Measurements from ENCODE around the gene PEA15.

Gene PEA15

DNA sequence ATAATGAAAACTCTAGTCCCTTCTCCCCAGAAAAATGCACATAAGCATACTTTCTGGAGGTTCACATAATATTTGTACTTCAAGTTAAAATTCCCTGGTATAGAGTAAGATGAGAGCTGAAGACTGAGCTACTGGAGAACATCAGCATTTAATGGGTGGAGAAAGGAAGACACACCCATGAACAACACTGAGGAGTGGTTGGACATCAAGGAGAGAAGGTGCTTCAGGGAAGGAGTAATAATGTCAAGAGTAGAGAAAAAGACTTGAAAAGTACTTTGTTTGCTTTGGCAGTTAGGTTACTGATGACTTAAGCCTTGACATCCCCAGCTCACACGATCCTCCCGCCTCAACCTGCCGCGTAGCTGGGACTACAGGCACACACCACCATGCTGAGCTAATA, 21.9 kb downstream of the PEA15 start:
- no peak for DNase-seq (ENCODE audit: low read depth)
- TF ChIP-seq POLR2A (IDR thresholded peaks at IDR 0.05; ENCODE audit: extremely low read depth, insufficient read length) (no peak), MYC (IDR thresholded peaks at IDR 0.05; ENCODE audit: low read depth, low read length) (no peak)
- TF ChIP-seq, protein P1, sequence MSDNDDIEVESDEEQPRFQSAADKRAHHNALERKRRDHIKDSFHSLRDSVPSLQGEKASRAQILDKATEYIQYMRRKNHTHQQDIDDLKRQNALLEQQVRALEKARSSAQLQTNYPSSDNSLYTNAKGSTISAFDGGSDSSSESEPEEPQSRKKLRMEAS (IDR thresholded peaks at IDR 0.05; ENCODE audit: low read depth, low read length), result no peak
- TF ChIP-seq, protein P2, sequence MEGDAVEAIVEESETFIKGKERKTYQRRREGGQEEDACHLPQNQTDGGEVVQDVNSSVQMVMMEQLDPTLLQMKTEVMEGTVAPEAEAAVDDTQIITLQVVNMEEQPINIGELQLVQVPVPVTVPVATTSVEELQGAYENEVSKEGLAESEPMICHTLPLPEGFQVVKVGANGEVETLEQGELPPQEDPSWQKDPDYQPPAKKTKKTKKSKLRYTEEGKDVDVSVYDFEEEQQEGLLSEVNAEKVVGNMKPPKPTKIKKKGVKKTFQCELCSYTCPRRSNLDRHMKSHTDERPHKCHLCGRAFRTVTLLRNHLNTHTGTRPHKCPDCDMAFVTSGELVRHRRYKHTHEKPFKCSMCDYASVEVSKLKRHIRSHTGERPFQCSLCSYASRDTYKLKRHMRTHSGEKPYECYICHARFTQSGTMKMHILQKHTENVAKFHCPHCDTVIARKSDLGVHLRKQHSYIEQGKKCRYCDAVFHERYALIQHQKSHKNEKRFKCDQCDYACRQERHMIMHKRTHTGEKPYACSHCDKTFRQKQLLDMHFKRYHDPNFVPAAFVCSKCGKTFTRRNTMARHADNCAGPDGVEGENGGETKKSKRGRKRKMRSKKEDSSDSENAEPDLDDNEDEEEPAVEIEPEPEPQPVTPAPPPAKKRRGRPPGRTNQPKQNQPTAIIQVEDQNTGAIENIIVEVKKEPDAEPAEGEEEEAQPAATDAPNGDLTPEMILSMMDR (IDR thresholded peaks at IDR 0.05; ENCODE audit: low read depth, low read length), result no peak
- no peak overlapping the region for H3K4me3 ChIP-seq (ENCODE audit: low read depth, low read length)

DNA sequence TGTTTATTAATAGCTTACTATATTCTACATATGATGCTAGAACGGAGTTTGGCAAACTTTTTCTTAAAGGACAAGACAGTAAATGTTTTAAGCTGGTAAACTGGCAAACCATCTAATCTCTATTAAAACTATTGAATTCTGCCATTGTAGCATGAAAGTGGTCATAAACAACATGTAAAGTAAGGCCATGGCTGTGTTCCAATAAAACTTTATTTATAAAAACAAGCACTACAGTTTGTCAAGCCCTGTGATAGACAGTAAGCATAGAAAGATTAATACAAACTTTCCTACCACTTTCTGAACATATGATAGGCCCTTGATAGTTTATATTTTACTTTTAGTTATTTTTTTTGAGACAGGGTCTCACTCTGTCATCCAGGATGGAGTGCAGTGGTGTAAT, 22.4 kb downstream of the PEA15 start:
- DNase-seq (ENCODE audit: low read depth), result no peak
- no peak overlapping the region for H3K4me3 ChIP-seq (ENCODE audit: low read depth, low read length)
- no peak for TF ChIP-seq POLR2A (IDR thresholded peaks at IDR 0.05; ENCODE audit: extremely low read depth, insufficient read length)
- TF ChIP-seq MYC (IDR thresholded peaks at IDR 0.05; ENCODE audit: low read depth, low read length), result no peak
- TF ChIP-seq, protein P2 (IDR thresholded peaks at IDR 0.05; ENCODE audit: low read depth, low read length), result no peak
- TF ChIP-seq, protein P1 (IDR thresholded peaks at IDR 0.05; ENCODE audit: low read depth, low read length), result no peak

DNA sequence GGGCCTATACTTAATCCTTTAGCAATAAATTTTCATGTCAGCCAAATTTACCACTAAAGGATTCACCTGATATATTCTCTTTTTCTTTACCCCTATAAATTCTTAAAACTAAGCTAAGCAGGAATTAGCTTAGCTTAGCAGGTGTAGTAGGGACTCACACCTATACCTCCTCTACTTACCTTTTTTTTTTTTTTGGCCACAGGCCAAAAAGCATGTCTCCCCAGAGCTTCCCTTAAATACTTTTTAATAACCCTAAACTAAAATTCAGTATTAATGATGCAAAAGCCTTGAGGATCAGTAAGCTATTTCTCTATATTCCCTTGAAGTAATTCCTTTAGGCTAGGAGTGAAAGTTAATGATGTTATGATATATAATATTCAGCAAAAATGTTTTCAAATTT, 23.2 kb downstream of the PEA15 start:
- DNase-seq (ENCODE audit: low read depth), result no peak
- TF ChIP-seq MYC (IDR thresholded peaks at IDR 0.05; ENCODE audit: low read depth, low read length) (no peak), POLR2A (IDR thresholded peaks at IDR 0.05; ENCODE audit: extremely low read depth, insufficient read length) (no peak)
- TF ChIP-seq, protein P1 (IDR thresholded peaks at IDR 0.05; ENCODE audit: low read depth, low read length), result no peak
- TF ChIP-seq, protein P2 (IDR thresholded peaks at IDR 0.05; ENCODE audit: low read depth, low read length), result no peak
- no peak overlapping the region for H3K4me3 ChIP-seq (ENCODE audit: low read depth, low read length)

DNA sequence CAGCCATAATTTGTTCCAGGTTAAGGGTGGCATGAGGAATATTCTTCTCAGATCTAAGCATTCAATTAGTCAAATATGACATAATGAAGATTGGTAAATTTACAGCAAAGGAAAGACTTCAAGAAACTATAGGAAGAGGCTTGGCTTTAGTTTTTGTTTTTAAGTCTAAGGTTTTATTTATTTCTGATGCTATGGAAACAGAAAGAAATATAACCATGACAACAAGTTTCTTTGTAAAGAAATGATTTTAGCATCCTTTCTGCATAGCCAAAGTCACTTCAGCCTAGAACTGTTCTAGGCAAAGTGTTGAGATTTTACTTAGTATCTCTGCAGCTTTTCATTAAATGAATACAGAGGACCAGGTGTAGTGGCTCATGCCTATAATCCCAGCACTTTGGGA, 27.7 kb downstream of the PEA15 start:
- H3K4me3 ChIP-seq (ENCODE audit: low read depth, low read length), result no peak overlapping the region
- no peak for DNase-seq (ENCODE audit: low read depth)
- TF ChIP-seq POLR2A (IDR thresholded peaks at IDR 0.05; ENCODE audit: extremely low read depth, insufficient read length), result no peak
- TF ChIP-seq, protein P2 (IDR thresholded peaks at IDR 0.05; ENCODE audit: low read depth, low read length), result no peak

DNA sequence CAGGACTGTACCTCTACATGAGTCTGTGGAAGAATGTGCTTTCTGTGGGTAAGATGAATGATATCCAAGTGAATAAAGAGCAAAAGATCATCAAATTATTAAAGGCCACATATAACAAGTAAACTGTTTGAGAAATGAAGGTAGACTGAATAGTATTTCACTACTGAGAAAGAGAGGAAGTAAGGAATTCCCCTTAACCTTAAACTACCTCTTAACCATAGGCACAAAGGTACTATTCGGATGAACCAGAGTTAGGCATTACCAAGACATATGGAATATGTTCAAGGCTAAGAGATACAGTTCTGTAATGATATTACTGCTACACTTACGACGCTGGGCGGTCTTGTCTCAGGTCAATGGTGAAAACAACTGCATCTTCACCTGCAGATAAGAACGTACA, 31.6 kb downstream of the PEA15 start:
- no peak overlapping the region for H3K4me3 ChIP-seq (ENCODE audit: low read depth, low read length)
- TF ChIP-seq MYC (IDR thresholded peaks at IDR 0.05; ENCODE audit: low read depth, low read length), result no peak
- TF ChIP-seq, protein P1 (IDR thresholded peaks at IDR 0.05; ENCODE audit: low read depth, low read length), result no peak
- no peak for TF ChIP-seq POLR2A (IDR thresholded peaks at IDR 0.05; ENCODE audit: extremely low read depth, insufficient read length)
- TF ChIP-seq, protein P2 (IDR thresholded peaks at IDR 0.05; ENCODE audit: low read depth, low read length), result no peak
- no peak for DNase-seq (ENCODE audit: low read depth)

DNA sequence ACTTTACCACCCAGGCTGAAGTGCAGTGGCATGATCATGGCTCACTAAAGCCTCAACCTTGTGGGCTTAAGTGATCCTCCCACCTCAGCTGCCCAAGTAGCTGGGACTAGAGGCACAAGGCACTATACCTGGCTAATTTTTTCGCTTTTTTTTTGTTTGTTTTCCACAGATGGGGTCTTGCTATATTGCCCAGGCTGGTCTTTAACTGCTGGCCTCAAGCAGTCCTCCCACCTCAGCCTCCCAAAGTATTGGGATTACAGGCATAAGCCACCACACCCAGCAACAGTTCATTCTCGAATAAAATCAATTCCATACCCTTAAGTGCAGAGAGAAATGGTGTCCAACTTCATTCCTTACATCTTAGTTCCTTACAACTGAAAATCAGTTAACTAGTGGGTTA, 32.4 kb downstream of the PEA15 start:
- TF ChIP-seq MYC (IDR thresholded peaks at IDR 0.05; ENCODE audit: low read depth, low read length) (no peak), POLR2A (IDR thresholded peaks at IDR 0.05; ENCODE audit: extremely low read depth, insufficient read length) (no peak)
- TF ChIP-seq, protein P1 (IDR thresholded peaks at IDR 0.05; ENCODE audit: low read depth, low read length), result no peak
- TF ChIP-seq, protein P2 (IDR thresholded peaks at IDR 0.05; ENCODE audit: low read depth, low read length), result no peak
- DNase-seq (ENCODE audit: low read depth), result no peak

More for the DNA sequence above, 32.4 kb downstream of the PEA15 start:
- no peak overlapping the region for H3K4me3 ChIP-seq (ENCODE audit: low read depth, low read length)
